ENCODE measurements around the gene TMPRSS6. TPM values are rescaled to one million over a fixed set of nuclear protein-coding genes. Genes with fewer than 3 reads are reported as not detected.

Gene TMPRSS6
- total RNA-seq, 2 donors from 2014 or later: 0.22 to 0.31 TPM

GRCh38 chr22:37084385-37084784, 25.1 kb downstream of the TMPRSS6 start:
- WGBS, 2 experiments (ENCODE audit: insufficient coverage in 1 of 2, insufficient read length in 1 of 2): 76 to 86% methylated on average over 5 to 10 of the region's 10 CpGs
- Histone ChIP-seq H3K27ac (ENCODE audit: low read depth, low read length) (no peak overlapping the region), H3K4me1 (ENCODE audit: control insufficient read depth, insufficient read depth, low read length) (no peaks in the 10 kb centered on the region), H3K27me3 (ENCODE audit: control insufficient read depth, insufficient read depth, low read length, poor library complexity, severe bottlenecking) (no peaks in the 10 kb centered on the region), H3K9ac (ENCODE audit: extremely low read depth, low read length, poor library complexity, severe bottlenecking) (no peak overlapping the region), H3K4me3 (ENCODE audit: low read length) (no peak overlapping the region), H3K9me3 (ENCODE audit: control insufficient read depth, low read length) (no peaks in the 10 kb centered on the region), H3K36me3 (ENCODE audit: control insufficient read depth, insufficient read depth, low read length) (no peaks in the 10 kb centered on the region)
- H3K27me3 Mint-ChIP-seq (ENCODE audit: insufficient read depth): peaks cover 15% of the 10 kb centered on the region
- no peak overlapping the region for H3K4me3 Mint-ChIP-seq
- no peak for DNase-seq
- H3K36me3 Mint-ChIP-seq (ENCODE audit: low read depth): no peaks in the 10 kb centered on the region
- TF ChIP-seq, protein P1, sequence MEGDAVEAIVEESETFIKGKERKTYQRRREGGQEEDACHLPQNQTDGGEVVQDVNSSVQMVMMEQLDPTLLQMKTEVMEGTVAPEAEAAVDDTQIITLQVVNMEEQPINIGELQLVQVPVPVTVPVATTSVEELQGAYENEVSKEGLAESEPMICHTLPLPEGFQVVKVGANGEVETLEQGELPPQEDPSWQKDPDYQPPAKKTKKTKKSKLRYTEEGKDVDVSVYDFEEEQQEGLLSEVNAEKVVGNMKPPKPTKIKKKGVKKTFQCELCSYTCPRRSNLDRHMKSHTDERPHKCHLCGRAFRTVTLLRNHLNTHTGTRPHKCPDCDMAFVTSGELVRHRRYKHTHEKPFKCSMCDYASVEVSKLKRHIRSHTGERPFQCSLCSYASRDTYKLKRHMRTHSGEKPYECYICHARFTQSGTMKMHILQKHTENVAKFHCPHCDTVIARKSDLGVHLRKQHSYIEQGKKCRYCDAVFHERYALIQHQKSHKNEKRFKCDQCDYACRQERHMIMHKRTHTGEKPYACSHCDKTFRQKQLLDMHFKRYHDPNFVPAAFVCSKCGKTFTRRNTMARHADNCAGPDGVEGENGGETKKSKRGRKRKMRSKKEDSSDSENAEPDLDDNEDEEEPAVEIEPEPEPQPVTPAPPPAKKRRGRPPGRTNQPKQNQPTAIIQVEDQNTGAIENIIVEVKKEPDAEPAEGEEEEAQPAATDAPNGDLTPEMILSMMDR (conservative IDR thresholded peaks at IDR 0.05): no peak
- peaks cover 3% of the 10 kb centered on the region for H3K4me1 Mint-ChIP-seq
- H3K9me3 Mint-ChIP-seq: no peaks in the 10 kb centered on the region
- H3K27ac Mint-ChIP-seq: no peak overlapping the region

DNA sequence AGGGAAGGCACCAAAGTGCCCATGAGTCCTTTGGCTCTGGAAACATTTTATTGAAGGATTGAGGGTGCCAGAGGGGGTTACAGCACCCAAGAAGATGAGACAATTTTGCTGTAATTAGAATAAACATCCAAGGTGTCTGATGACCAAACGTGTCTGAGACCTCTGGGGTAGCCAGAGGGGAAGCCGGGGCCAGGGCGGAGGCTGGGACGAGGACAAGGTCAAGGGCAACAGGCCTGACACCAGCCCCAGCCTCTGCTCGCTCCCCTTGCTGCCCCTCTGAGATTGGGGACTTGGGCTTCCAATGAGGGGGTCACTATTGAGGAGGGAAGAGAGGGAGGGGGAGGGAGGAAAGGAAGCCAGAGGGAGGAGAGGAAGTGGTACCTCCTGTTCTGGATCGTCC, 25.6 kb downstream of the TMPRSS6 start:
- no peak overlapping the region for H3K27ac Mint-ChIP-seq
- H3K27ac ChIP-seq (ENCODE audit: low read depth, low read length): no peak overlapping the region
- TF ChIP-seq, protein P1 (conservative IDR thresholded peaks at IDR 0.05): no peak
- WGBS, 2 experiments (ENCODE audit: insufficient coverage in 1 of 2, insufficient read length in 1 of 2): 80 to 92% methylated on average over 1 to 6 of the region's 6 CpGs
- H3K4me3 ChIP-seq (ENCODE audit: low read length): no peak overlapping the region
- H3K27me3 Mint-ChIP-seq (ENCODE audit: insufficient read depth): peaks cover 20% of the 10 kb centered on the region
- H3K36me3 ChIP-seq (ENCODE audit: control insufficient read depth, insufficient read depth, low read length): no peaks in the 10 kb centered on the region
- no peaks in the 10 kb centered on the region for H3K27me3 ChIP-seq (ENCODE audit: control insufficient read depth, insufficient read depth, low read length, poor library complexity, severe bottlenecking)
- H3K9me3 Mint-ChIP-seq: no peaks in the 10 kb centered on the region
- H3K9me3 ChIP-seq (ENCODE audit: control insufficient read depth, low read length): no peaks in the 10 kb centered on the region
- H3K9ac ChIP-seq (ENCODE audit: extremely low read depth, low read length, poor library complexity, severe bottlenecking): no peak overlapping the region
- no peak for DNase-seq
- H3K4me3 Mint-ChIP-seq: no peak overlapping the region
- H3K36me3 Mint-ChIP-seq (ENCODE audit: low read depth): no peaks in the 10 kb centered on the region
- H3K4me1 Mint-ChIP-seq: peaks cover 3% of the 10 kb centered on the region
- no peaks in the 10 kb centered on the region for H3K4me1 ChIP-seq (ENCODE audit: control insufficient read depth, insufficient read depth, low read length)

DNA sequence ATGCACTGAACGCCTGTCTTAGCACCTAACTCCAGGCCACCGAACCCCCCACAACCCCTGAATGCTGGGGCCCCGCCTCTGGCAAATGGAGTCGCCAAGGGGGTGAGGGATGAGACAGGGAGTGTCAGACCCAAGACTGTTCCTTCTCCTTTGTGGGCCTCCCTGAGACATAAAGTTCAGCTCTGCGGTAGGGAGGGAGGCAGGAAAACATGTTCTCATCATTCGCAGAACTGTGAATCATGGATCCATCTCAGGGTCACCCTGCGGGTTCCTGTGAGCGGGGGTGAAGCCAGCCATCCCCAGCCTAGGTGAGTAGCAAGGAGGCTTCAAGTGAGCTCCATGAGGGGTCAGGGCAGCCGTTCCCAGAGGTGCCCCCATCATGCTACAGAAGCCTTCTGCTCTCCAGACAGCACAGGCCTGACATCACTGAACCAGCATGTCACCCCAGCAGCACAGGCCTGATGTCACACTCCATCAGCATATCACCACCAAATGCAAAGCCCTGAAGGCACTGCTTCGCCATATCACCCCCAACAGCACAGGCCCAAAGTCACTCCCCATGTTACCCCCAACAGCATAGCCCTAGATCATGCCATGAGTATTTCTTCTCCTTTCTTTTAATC, 27.2 kb downstream of the TMPRSS6 start:
- Histone ChIP-seq H3K4me1 (ENCODE audit: control insufficient read depth, insufficient read depth, low read length) (no peaks in the 10 kb centered on the region), H3K27me3 (ENCODE audit: control insufficient read depth, insufficient read depth, low read length, poor library complexity, severe bottlenecking) (peaks cover under 1% of the 10 kb centered on the region), H3K27ac (ENCODE audit: low read depth, low read length) (no peak overlapping the region), H3K4me3 (ENCODE audit: low read length) (no peak overlapping the region), H3K9ac (ENCODE audit: extremely low read depth, low read length, poor library complexity, severe bottlenecking) (no peak overlapping the region), H3K36me3 (ENCODE audit: control insufficient read depth, insufficient read depth, low read length) (no peaks in the 10 kb centered on the region), H3K9me3 (ENCODE audit: control insufficient read depth, low read length) (no peaks in the 10 kb centered on the region)
- DNase-seq: no peak
- H3K4me3 Mint-ChIP-seq: no peak overlapping the region
- peaks cover 26% of the 10 kb centered on the region for H3K27me3 Mint-ChIP-seq (ENCODE audit: insufficient read depth)
- no peak overlapping the region for H3K27ac Mint-ChIP-seq
- WGBS, 2 experiments (ENCODE audit: insufficient coverage in 1 of 2, insufficient read length in 1 of 2): 92 to 93% methylated on average over 6 to 10 of the region's 10 CpGs
- H3K9me3 Mint-ChIP-seq: no peaks in the 10 kb centered on the region
- H3K4me1 Mint-ChIP-seq: no peaks in the 10 kb centered on the region
- no peaks in the 10 kb centered on the region for H3K36me3 Mint-ChIP-seq (ENCODE audit: low read depth)
- TF ChIP-seq, protein P1 (conservative IDR thresholded peaks at IDR 0.05): no peak

Measured in endodermal cell (in vitro differentiated cells).